H1 (cell line): ENCODE data around the gene GPC3. TPM values are rescaled to one million over a fixed set of nuclear protein-coding genes. Genes with fewer than 3 reads are reported as not detected.

Source experiments
- TEAD4 ChIP-seq: IDR thresholded peaks from 2 replicates; pipeline ENCODE4 v1.6.1; 2012; ENCODE audit warnings: low read depth, low read length, inconsistent platforms, mixed read lengths
- polyA plus RNA-seq, 7 experiments: library from polyadenylated mRNA; depleted of rRNA in 3 of 7; stranded (reverse) in 5 of 7; unstranded in 2 of 7; fragments of >200 nt in 5 of 7; fragments of 200-250 nt in 2 of 7; gene quantifications; 1 replicate in 5 of 7; 2 replicates in 1 of 7; 4 replicates in 1 of 7; pipeline versions ENCODE4 v1.2.1 to v1.2.3, GENCODE V29; 2011 to 2013; ENCODE audit warnings: missing spikeins in 2 of 7, mixed read lengths in 2 of 7
- total RNA-seq: library from RNA; stranded (reverse); fragmentation: NEBNext Ultra II Directional; extraction: Animal tissue kit (Norgen Biotek cat#: 25700); gene quantifications from 2 replicates; pipeline ENCODE4 v1.2.1, GENCODE V29; 2021

Gene GPC3
- total and polyA plus RNA-seq, 2 of the 8 experiments (the other 6 are each of a cell fraction or from before 2014, with no cell fraction given), result 64.8 to 71.9 TPM

DNA sequence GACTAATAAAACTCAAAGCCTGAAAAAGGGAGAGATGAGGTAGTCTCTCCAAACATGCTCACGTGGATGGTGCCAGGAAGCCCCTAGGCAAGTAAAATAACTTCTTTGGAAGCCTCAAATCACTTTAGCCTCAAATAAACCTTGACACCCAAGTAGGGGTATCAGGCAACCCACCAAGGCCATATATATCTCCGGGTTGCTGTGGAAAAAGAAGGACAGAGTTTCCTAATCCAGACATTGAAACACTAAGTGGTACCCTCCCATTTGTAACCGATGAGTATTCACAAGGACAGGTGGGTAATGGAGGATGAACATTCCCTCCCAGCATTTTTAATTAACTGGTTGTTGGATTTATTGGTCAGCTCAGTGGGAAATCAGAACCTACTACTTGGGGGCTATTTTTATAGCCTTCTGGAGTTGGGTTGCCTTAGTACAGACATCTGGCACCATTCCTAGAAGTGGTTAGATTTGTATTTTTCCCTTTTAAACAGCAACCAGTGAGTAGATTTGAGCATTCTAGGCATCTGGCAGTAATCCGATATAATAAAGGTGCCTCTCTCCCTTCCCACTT, 87.7 kb downstream of the GPC3 start (continued):
- no peak for TF ChIP-seq TEAD4
